ENCODE measurements around the gene DTNA.
"Not testable (repeated sequence)": the region's sequence is repeated elsewhere in the genome, so short reads cannot be mapped to it uniquely, and the experiment has no call there.

The DTNA gene

DNA sequence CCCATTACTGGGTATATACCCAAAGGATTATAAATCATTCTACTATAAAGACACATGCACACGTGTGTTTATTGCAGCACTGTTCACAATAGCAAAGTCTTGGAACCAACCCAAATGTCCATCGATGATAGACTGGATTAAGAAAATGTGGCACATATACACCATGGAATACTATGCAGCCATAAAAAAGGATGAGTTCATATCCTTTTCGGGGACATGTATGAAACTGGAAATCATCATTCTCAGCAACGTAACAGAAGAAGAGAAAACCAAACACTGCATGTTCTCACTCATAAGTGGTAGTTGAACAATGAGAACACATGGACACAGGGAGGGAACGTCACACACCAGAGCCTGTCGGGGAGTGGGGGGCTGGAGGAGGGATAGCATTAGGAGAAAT, 15.6 kb downstream of the DTNA start:
- DNase-seq (ENCODE audit: low read depth in 2 of 2) = not testable (repeated sequence)

- DNase-seq (ENCODE audit: low read depth in 2 of 2) = no peak
These were observed 16.3 kb downstream of the DTNA start for GRCh38 chr18:34726286-34727004.

DNA sequence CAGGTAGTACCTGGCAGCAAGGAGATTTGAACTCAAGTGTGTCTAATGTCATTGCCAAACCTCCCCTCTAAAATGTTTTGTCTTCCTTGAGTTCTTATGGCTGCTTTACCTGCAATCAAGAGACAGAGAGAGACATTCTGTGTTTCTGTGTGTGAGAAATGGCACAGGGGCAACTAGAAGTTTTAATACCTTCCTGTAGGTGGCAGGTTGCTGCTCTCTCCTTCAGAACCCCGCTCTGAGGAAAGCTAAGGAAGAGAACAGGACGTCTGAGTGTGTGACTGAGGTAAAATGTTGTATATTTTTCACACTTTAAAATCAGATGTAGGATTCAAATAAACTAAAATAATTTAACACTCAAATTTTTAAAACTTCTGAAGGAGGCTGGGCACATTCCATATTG, 19.2 kb downstream of the DTNA start:
- no peak for DNase-seq (ENCODE audit: low read depth in 2 of 2)

DNA sequence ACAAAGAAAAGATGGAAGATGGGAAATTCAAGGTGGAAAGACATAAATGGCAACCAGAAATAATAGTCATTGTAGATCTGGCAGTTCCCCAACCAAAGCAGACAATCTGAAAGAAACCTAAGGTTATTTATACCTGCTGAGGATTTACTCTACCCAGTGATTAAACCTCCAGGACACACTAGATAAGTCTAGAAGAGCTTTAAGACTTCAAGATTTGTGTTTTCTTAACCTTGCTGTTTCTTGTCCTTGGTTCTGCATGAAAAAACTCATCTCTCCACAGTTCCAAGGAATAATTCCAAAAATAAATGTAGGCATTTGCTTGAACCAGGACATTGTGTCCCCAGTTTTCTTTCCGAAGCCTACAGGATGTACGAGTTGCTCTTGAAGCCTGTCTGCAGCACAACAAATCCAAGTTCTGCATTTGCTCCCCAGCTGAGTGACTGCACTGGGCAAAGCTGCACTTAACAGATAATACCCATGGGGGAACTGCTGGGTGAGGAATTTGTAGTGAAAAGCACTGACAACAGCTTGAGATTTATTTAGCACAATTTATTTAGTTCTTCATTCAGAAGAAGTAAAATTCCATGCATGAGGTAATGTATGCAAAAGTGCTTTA, 19.8 kb downstream of the DTNA start:
- no peak for DNase-seq (ENCODE audit: low read depth in 2 of 2)

DNA sequence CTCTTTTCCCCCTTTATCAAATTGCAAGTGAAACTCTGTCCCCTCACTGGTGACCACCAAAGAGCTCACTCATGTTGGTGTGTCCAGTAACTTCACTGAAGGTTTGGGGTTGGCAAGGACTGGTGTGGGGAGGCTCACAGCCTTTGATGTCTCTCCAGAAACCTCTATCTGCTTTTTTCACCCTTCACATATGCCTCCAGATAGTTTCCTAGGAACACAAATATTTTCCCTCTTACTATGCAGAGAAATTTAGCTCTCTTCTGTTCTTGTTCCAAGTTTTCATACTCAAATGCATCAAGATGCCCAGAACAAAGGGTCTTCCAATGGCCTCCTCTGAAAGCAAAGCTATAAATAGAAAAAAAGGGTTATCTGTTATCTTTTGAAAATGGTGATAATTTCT, 20.7 kb downstream of the DTNA start:
- DNase-seq (ENCODE audit: low read depth in 2 of 2) = no peak

DNA sequence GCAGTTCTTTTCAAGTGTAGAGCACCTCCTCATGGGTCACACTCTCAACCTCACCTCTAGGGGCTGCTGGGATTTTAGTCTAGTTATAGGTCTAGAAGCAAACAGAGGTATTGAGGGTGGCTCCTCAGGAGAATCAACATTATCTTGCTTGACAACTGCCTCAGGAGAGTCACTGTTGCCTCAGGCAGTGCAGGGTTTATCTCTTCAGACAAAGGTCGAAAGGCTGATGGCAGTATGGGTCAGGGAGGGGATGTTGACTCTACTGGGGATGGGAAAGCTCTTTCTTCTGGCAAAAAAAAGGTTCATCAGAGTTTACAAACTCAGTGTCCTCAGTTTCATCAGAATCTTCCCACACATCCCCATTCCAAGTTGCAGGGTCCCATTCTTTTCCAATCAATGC, 24.0 kb downstream of the DTNA start:
- DNase-seq (ENCODE audit: low read depth in 2 of 2) = no peak

DNA sequence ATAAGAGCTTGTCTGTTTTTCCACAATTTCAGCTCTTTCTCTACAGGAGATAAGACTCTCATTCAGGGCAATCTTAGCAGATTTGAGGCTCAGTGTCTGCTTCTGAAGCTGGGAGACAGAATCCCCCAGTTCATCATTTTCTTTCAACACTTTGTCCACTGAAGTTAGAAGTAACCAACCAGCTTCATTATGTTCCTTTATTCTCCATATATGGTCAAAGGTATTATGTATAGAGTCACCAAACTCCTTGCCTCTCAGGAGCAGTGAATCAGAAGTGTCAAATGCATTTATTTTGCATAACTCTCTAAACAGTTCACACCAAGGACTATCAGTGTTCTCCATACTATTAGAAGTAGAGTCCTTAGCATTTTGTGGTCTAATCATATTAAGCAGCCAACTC, 24.4 kb downstream of the DTNA start:
- DNase-seq (ENCODE audit: low read depth in 2 of 2) = not testable (repeated sequence)

- DNase-seq (ENCODE audit: low read depth in 2 of 2) = no peak
These were observed 28.2 kb downstream of the DTNA start for GRCh38 chr18:34738175-34738894.

- no peak for DNase-seq (ENCODE audit: low read depth in 2 of 2)
These were observed 30.0 kb downstream of the DTNA start for GRCh38 chr18:34740101-34740500.

- DNase-seq (ENCODE audit: low read depth in 2 of 2) = no peak
These were observed 30.6 kb downstream of the DTNA start for GRCh38 chr18:34740724-34741123.

DNA sequence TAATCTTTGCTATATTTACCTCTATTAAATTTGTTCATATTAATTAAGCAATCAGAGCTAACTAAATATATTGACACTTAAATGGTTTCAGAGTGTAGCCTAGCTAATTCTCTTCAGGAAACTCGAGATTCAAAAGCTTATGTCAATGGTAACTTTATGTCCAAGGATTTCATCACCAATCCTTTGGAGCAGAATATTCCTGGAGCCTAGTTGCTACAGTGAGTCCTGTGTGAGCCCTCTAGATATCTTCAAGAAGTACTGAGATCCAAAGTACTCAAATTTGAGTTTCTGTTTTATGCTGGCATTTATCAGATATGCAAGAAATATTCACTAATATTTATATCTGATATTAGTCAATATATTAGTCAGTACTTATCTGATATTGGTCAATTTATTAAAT, 31.3 kb downstream of the DTNA start:
- DNase-seq (ENCODE audit: low read depth in 2 of 2) = no peak

GRCh38 chr18:34742891-34743341, 32.8 kb downstream of the DTNA start:
- no peak for DNase-seq (ENCODE audit: low read depth in 2 of 2)

- no peak for DNase-seq (ENCODE audit: low read depth in 2 of 2)
These were observed 34.5 kb downstream of the DTNA start for GRCh38 chr18:34744569-34744968.

- DNase-seq (ENCODE audit: low read depth in 2 of 2) = no peak
These were observed 36.5 kb downstream of the DTNA start for GRCh38 chr18:34746614-34747013.

DNA sequence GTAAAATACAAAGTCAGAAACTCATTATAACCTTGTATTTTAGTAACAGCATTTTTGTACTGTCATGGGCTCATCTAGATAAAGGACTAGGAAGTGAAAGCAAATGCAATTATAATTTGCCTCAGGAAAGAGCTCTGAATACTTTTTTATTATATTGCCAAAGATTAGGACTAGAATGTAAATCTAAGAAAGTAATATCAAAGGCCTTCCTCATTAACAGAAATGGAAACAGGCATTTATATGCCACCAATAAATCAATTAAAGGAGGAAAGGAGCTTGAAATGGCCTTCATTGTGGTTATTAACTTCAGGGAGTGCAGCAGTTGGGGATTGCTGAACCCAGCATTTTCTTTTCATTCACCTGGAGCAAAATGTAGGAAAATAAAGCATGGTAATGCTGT, 39.6 kb downstream of the DTNA start:
- no peak for DNase-seq (ENCODE audit: low read depth in 2 of 2)

- no peak for DNase-seq (ENCODE audit: low read depth in 2 of 2)
These were observed 42.0 kb downstream of the DTNA start for GRCh38 chr18:34752056-34752455.

DNA sequence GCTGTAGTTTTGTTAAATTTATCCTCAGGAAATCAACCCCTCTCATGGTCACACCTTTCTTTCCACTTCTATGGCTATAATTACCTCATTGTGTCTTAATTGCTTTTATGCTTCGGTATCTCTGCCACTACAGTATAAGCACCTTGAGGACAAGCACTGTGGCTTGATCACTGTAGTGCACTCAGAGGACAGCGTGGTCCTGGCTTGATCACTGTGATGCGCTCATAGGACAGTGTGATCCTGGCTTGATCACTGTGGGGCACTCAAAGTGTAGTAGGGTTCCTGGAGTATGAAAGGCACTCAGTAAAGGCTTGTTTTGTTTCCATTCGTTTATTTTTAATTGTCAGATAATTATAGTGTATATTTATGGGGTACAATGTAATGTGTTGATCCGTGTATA, 44.2 kb downstream of the DTNA start:
- DNase-seq (ENCODE audit: low read depth in 2 of 2) = no peak

- DNase-seq (ENCODE audit: low read depth in 2 of 2) = no peak
These were observed 47.6 kb downstream of the DTNA start for GRCh38 chr18:34757666-34758065.

DNA sequence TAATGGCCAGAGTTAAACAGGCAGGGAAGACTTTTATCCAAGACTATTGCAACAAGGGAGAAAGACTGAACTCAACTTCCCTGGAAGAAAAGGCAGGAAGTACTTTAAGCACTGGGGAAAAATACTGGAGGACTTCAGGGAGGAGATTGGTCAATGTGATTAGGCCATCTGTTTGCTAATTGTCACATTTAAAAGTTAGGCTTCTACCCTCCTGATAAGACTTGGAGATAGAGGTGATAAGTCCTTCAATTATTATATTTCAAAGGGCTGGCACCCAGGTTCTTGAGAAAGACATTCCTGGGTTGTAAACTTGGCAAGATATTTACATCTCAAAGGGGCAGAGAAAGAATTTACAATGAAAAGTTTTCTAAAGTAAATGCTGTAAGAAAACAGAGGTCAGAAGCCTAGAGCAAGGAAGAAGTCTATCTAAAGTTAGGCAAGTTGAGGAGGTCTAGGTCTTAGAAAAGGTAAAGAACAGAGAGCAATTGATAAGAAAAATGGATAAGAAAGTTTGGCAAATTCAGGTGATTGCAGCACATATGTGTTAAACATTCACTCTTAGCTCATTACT, 48.4 kb downstream of the DTNA start:
- DNase-seq (ENCODE audit: low read depth in 2 of 2) = no peak

- no peak for DNase-seq (ENCODE audit: low read depth in 2 of 2)
These were observed 50.3 kb downstream of the DTNA start for GRCh38 chr18:34760444-34760843.

DNA sequence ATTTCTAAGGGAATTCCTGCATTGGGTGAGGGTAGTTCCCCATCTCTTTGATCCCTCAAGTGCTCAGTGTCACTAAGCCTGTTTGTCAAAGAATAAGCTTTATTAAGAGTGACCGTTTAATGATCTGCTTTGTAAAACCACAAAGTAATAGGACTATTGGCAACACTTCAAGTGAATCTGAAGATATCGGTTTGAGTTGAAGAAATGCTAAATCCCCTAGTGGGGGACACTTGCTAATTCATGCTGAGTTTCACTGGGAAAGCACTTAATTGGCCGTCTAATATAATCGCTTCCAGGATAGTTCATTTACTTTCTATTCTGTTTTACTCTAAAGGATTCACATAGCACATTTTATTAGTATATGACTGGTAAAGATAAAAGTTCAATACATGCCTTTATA, 54.4 kb downstream of the DTNA start:
- no peak for DNase-seq (ENCODE audit: low read depth in 2 of 2)

DNA sequence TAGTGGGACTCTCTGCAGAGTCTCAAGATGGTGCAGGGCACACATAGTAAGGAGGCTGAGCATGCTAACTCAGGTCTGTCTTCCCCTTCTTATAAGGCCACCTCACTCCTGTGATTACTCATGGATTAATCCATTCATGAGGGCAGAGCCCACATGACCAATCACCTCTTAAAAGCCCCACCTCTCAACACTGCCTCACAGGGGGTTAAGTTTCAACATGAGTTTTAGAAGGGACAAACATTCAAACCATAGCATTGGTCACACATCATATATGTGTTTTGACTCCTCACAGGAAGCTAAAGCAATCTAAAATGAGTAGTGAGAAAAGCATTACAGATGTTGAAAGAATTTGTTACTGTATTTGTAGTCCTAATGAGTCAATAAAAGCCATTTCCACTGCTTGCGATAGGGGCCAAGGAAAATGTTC, 57.5 kb downstream of the DTNA start:
- DNase-seq (ENCODE audit: low read depth in 2 of 2) = no peak

- DNase-seq (ENCODE audit: low read depth in 2 of 2) = no peak
These were observed 61.9 kb downstream of the DTNA start for GRCh38 chr18:34771958-34772357.
